ENCODE measurements around the gene POLR2E. TPM values are rescaled to one million over a fixed set of nuclear protein-coding genes. Genes with fewer than 3 reads are reported as not detected.

Gene POLR2E
- total and polyA plus RNA-seq, 9 of the 15 experiments (the other 6 are each of a cell fraction or from before 2014, with no cell fraction given) = 3.4 to 413 (median 244) TPM

- FAIRE-seq = no peak
- ChIA-PET CTCF (ENCODE audit: low intra/inter-chr PET ratio) (no interaction called here), POLR2A (interaction anchor here (1.4 to 5.3 kb wide), 4 partner anchors 9 to 44 kb away, joined by 4 to 45 read pairs (median 8); partner anchors contain the start of genes GPX4 and POLR2E)
- Histone ChIP-seq H3K9me3 (replicated peaks; ENCODE audit: control insufficient read depth, insufficient read depth, low read depth, low read length) (no peaks in the 10 kb centered on the region), H4K20me1 (replicated peaks; ENCODE audit: control insufficient read depth, insufficient read depth, low read length) (no peaks in the 10 kb centered on the region), H3K9ac (ENCODE audit: insufficient read depth in 1 of 2, low read depth in 2 of 2, low read length in 2 of 2) (peak overlapping the region in 1 of 2 experiments; percentile 31; a peak in 2 of 4 replicates), H2AFZ (ENCODE audit: low read depth, low read length) (no peak overlapping the region), H3K27me3 (ENCODE audit: control insufficient read depth in 2 of 2, insufficient read depth in 2 of 2, low read length in 2 of 2) (no peaks in the 10 kb centered on the region), H3K4me2 (ENCODE audit: insufficient read depth, low read length) (no peak overlapping the region), H3K4me3 (no peak overlapping the region), H3K9me1 (ENCODE audit: control insufficient read depth, insufficient read depth, low read length) (peaks cover 3% of the 10 kb centered on the region), H3K4me1 (replicated peaks in 1 of 2; ENCODE audit: control insufficient read depth in 2 of 2, insufficient read depth in 2 of 2, low read length in 2 of 2) (peaks cover 6 to 76% of the 10 kb centered on the region in 2 experiments), H3K36me3 (ENCODE audit: control insufficient read depth, insufficient read depth, low read length) (peaks cover 60% of the 10 kb centered on the region; the same call in 2 of the 3 replicates), H3K27ac (ENCODE audit: extremely low read depth, low read depth, low read length) (no peak overlapping the region), H3K79me2 (ENCODE audit: control insufficient read depth, insufficient read depth, low read length) (no peaks in the 10 kb centered on the region)
- no peak for ATAC-seq
- DNase-seq (ENCODE audit: extremely low read depth in 1 of 4, low spot score in 3 of 4) = no peak
- no TSS peak for BruUV-seq (replicated peaks)
- intact Hi-C loops (cut with micrococcal nuclease) (no loop called here), in situ Hi-C loops (cut with MboI) (no loop called here)
- WGBS (ENCODE audit: insufficient coverage, low coverage, missing lambda C conversion rate) = 72% methylated on average over 23 of the region's 38 CpGs
- no peak for TF ChIP-seq ZFP1 (CRISPR knock-in tag; IDR thresholded peaks at IDR 0.05)
- TF ChIP-seq ETV1 (tag; conservative IDR thresholded peaks at IDR 0.05; ENCODE audit: low read depth) = no peak
- TF ChIP-seq ZNF239 (CRISPR knock-in tag; IDR thresholded peaks at IDR 0.05) = no peak
- peak; percentile 65 for TF ChIP-seq SUPT5H (IDR thresholded peaks at IDR 0.05)
- TF ChIP-seq CTBP1 (IDR thresholded peaks at IDR 0.05; ENCODE audit: borderline replicate concordance) = no peak
- TF ChIP-seq ZNF431 (CRISPR knock-in tag; IDR thresholded peaks at IDR 0.05) = no peak
- peak; percentile 61 for TF ChIP-seq RBFOX2 (IDR thresholded peaks at IDR 0.05; ENCODE audit: low read depth, low read length)
- TF ChIP-seq ZFP91 (CRISPR knock-in tag; IDR thresholded peaks at IDR 0.05) = no peak
- no peak for TF ChIP-seq HMGN3 (IDR thresholded peaks at IDR 0.05; ENCODE audit: borderline replicate concordance, extremely low read depth, insufficient read length, low read depth, low read length)
- TF ChIP-seq E2F3 (CRISPR knock-in tag; IDR thresholded peaks at IDR 0.05) = no peak
- TF ChIP-seq POLR2G (IDR thresholded peaks at IDR 0.05; ENCODE audit: low read depth, low read length) = peak; percentile 80
- no peak for TF ChIP-seq HCFC1 (IDR thresholded peaks at IDR 0.05; ENCODE audit: low read depth, low read length)
- no peak for TF ChIP-seq TCF7L2 (IDR thresholded peaks at IDR 0.05; ENCODE audit: low read depth, low read length)
- TF ChIP-seq SMAD1 (IDR thresholded peaks at IDR 0.05; ENCODE audit: low read depth, low read length, partially characterized antibody) = no peak
- no peak for TF ChIP-seq YY1 (IDR thresholded peaks at IDR 0.05; ENCODE audit: borderline replicate concordance in 1 of 3, control insufficient read depth in 1 of 3, extremely low read depth in 1 of 3, insufficient read depth in 3 of 3, insufficient read length in 1 of 3, insufficient replicate concordance in 2 of 3, low read depth in 1 of 3, low read length in 2 of 3)
- peak; percentile 56 for TF ChIP-seq POLR2A (conservative IDR thresholded peaks at IDR 0.05)
- no peak for TF ChIP-seq MTA3 (IDR thresholded peaks at IDR 0.05; ENCODE audit: borderline replicate concordance)
- TF ChIP-seq MEIS2 (IDR thresholded peaks at IDR 0.05; ENCODE audit: partially characterized antibody) = no peak
- no peak for TF ChIP-seq ARID2 (IDR thresholded peaks at IDR 0.05)
- TF ChIP-seq POLR2AphosphoS2 (IDR thresholded peaks at IDR 0.05; ENCODE audit: low read length) = peak; percentile 86; the same call in 1 of the 2 replicates
Measured at GRCh38 chr19:1085676-1086442, 9.3 kb downstream of the POLR2E start.

All from K562 (cell line).